ENCODE measurements around the gene SPRYD3.

DNA sequence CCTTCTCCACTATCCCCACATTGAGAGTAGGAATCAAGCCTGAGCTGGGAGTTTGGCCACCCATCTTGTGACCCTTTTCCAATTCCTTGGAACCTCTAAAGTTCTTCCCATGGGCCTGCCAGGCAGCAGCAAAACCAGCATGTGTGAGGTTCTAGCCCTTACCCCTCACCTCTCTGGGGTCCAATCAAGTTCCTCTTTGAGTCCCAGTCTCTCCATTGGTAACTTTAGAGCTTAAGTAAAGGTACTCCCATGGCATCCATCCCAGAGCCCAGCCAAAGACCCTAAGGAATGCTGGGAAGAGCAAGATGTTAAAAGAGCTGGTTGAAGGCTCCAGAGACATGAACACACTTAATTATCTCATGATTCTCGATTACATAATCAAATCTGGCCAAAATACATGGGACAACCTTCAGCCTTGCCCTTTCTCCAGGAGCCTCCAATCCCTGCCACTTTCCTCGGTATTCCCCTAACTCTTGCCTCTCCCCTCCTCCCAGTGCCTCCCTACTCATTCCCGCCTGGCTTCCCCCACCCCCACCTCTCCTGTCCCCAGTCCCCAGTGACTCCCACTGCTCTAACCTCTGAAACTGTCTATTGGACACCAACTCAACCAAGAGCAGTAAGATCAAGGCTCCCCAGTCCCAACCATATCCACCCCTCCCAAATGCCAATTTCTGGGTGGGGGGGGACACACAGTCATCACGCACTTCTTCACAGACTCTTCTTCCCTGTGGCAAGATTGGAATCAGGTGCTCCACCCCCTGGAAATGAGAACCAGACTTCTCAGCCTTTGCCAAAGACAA is 34.1 kb downstream of the SPRYD3 start:
- TF ChIP-seq, protein P1, sequence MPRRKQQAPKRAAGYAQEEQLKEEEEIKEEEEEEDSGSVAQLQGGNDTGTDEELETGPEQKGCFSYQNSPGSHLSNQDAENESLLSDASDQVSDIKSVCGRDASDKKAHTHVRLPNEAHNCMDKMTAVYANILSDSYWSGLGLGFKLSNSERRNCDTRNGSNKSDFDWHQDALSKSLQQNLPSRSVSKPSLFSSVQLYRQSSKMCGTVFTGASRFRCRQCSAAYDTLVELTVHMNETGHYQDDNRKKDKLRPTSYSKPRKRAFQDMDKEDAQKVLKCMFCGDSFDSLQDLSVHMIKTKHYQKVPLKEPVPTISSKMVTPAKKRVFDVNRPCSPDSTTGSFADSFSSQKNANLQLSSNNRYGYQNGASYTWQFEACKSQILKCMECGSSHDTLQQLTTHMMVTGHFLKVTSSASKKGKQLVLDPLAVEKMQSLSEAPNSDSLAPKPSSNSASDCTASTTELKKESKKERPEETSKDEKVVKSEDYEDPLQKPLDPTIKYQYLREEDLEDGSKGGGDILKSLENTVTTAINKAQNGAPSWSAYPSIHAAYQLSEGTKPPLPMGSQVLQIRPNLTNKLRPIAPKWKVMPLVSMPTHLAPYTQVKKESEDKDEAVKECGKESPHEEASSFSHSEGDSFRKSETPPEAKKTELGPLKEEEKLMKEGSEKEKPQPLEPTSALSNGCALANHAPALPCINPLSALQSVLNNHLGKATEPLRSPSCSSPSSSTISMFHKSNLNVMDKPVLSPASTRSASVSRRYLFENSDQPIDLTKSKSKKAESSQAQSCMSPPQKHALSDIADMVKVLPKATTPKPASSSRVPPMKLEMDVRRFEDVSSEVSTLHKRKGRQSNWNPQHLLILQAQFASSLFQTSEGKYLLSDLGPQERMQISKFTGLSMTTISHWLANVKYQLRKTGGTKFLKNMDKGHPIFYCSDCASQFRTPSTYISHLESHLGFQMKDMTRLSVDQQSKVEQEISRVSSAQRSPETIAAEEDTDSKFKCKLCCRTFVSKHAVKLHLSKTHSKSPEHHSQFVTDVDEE (CRISPR knock-in tag; IDR thresholded peaks at IDR 0.05): no peak
- TF ChIP-seq OSR1 (CRISPR knock-in tag; IDR thresholded peaks at IDR 0.05): no peak
- no peak for TF ChIP-seq ZFP3 (CRISPR knock-in tag; IDR thresholded peaks at IDR 0.05)
- TF ChIP-seq, protein P2, sequence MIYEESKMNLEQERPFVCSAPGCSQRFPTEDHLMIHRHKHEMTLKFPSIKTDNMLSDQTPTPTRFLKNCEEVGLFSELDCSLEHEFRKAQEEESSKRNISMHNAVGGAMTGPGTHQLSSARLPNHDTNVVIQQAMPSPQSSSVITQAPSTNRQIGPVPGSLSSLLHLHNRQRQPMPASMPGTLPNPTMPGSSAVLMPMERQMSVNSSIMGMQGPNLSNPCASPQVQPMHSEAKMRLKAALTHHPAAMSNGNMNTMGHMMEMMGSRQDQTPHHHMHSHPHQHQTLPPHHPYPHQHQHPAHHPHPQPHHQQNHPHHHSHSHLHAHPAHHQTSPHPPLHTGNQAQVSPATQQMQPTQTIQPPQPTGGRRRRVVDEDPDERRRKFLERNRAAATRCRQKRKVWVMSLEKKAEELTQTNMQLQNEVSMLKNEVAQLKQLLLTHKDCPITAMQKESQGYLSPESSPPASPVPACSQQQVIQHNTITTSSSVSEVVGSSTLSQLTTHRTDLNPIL (CRISPR knock-in tag; IDR thresholded peaks at IDR 0.05; ENCODE audit: low read depth): no peak
- TF ChIP-seq ZNF8 (CRISPR knock-in tag; IDR thresholded peaks at IDR 0.05): no peak
- TF ChIP-seq ZNF70 (CRISPR knock-in tag; IDR thresholded peaks at IDR 0.05): no peak
- TF ChIP-seq, protein P3, sequence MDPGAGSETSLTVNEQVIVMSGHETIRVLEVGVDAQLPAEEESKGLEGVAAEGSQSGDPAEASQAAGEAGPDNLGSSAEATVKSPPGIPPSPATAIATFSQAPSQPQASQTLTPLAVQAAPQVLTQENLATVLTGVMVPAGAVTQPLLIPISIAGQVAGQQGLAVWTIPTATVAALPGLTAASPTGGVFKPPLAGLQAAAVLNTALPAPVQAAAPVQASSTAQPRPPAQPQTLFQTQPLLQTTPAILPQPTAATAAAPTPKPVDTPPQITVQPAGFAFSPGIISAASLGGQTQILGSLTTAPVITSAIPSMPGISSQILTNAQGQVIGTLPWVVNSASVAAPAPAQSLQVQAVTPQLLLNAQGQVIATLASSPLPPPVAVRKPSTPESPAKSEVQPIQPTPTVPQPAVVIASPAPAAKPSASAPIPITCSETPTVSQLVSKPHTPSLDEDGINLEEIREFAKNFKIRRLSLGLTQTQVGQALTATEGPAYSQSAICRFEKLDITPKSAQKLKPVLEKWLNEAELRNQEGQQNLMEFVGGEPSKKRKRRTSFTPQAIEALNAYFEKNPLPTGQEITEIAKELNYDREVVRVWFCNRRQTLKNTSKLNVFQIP (CRISPR knock-in tag; IDR thresholded peaks at IDR 0.05; ENCODE audit: borderline replicate concordance, low read depth): no peak
- no peak for TF ChIP-seq ISL1 (CRISPR knock-in tag; IDR thresholded peaks at IDR 0.05)
- TF ChIP-seq, protein P4, sequence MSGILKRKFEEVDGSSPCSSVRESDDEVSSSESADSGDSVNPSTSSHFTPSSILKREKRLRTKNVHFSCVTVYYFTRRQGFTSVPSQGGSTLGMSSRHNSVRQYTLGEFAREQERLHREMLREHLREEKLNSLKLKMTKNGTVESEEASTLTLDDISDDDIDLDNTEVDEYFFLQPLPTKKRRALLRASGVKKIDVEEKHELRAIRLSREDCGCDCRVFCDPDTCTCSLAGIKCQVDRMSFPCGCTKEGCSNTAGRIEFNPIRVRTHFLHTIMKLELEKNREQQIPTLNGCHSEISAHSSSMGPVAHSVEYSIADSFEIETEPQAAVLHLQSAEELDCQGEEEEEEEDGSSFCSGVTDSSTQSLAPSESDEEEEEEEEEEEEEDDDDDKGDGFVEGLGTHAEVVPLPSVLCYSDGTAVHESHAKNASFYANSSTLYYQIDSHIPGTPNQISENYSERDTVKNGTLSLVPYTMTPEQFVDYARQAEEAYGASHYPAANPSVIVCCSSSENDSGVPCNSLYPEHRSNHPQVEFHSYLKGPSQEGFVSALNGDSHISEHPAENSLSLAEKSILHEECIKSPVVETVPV (CRISPR knock-in tag; IDR thresholded peaks at IDR 0.05): no peak
- TF ChIP-seq TCF4 (CRISPR knock-in tag; IDR thresholded peaks at IDR 0.05; ENCODE audit: borderline replicate concordance): no peak
- no peak for TF ChIP-seq PPARA (CRISPR knock-in tag; IDR thresholded peaks at IDR 0.05; ENCODE audit: borderline replicate concordance)
- TF ChIP-seq ESRRG (CRISPR knock-in tag; IDR thresholded peaks at IDR 0.05): no peak
- no peak for TF ChIP-seq BACH2 (CRISPR knock-in tag; IDR thresholded peaks at IDR 0.05; ENCODE audit: borderline replicate concordance)

Data from SK-N-SH treated with all-trans-retinoic acid at 6 μM for 48 hours (cell line).